Measurements from ENCODE around the gene SLC23A3. TPM values are rescaled to one million over a fixed set of nuclear protein-coding genes. Genes with fewer than 3 reads are reported as not detected.

The SLC23A3 gene
- total and polyA plus RNA-seq, 3 donors from 2014 or later: 0.39 to 0.56 (median 0.42) TPM

- H3K27me3 ChIP-seq: no peaks in the 10 kb centered on the region
- H3K27ac ChIP-seq: no peak overlapping the region
- H3K9me3 ChIP-seq: no peaks in the 10 kb centered on the region
- TF ChIP-seq, protein P1, sequence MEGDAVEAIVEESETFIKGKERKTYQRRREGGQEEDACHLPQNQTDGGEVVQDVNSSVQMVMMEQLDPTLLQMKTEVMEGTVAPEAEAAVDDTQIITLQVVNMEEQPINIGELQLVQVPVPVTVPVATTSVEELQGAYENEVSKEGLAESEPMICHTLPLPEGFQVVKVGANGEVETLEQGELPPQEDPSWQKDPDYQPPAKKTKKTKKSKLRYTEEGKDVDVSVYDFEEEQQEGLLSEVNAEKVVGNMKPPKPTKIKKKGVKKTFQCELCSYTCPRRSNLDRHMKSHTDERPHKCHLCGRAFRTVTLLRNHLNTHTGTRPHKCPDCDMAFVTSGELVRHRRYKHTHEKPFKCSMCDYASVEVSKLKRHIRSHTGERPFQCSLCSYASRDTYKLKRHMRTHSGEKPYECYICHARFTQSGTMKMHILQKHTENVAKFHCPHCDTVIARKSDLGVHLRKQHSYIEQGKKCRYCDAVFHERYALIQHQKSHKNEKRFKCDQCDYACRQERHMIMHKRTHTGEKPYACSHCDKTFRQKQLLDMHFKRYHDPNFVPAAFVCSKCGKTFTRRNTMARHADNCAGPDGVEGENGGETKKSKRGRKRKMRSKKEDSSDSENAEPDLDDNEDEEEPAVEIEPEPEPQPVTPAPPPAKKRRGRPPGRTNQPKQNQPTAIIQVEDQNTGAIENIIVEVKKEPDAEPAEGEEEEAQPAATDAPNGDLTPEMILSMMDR (IDR thresholded peaks at IDR 0.05): no peak
- TF ChIP-seq POLR2A (IDR thresholded peaks at IDR 0.05): no peak
- H3K4me3 ChIP-seq: no peak overlapping the region
- peaks cover 14% of the 10 kb centered on the region for H3K4me1 ChIP-seq
- no peaks in the 10 kb centered on the region for H3K36me3 ChIP-seq (ENCODE audit: low read depth, missing control alignments)
- DNase-seq: no peak
- WGBS, 2 donors: 88 to 95% methylated on average over 6 to 8 of the region's 8 CpGs
- intact Hi-C loops (cut with DNase I; ENCODE audit: low total_unique reads): no loop called here
Observed at GRCh38 chr2:219213026-219213415, 43.2 kb upstream of the SLC23A3 start.

DNA sequence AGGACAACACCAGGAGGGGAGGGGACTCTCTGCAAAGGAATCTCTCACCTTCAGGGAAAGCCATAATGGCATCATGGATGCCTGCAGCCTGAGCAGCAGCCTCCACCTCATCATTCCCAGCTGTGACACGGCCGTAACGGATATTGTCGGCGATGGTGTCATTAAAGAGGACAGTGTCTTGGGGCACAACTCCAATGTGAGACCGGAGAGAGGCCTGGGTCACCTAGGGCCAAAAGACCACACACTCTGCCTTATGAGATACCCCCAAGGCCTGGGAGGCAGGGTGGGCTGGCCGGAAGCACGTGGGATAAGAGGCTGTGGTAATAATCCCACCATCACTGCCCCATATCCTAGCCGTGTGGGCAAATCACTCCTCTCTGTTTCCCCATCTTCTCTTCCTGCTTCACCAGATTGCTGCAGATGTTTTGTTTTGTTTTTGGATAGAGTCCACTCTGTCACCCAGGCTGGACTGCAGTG lies 41.1 kb upstream of the SLC23A3 start:
- no peak overlapping the region for H3K4me3 ChIP-seq
- TF ChIP-seq POLR2A (IDR thresholded peaks at IDR 0.05): no peak
- TF ChIP-seq, protein P1 (IDR thresholded peaks at IDR 0.05): no peak
- intact Hi-C loops (cut with DNase I; ENCODE audit: low total_unique reads): no loop called here
- no peaks in the 10 kb centered on the region for H3K9me3 ChIP-seq
- DNase-seq: peak; percentile 8
- no peaks in the 10 kb centered on the region for H3K27me3 ChIP-seq
- peaks cover 17% of the 10 kb centered on the region for H3K4me1 ChIP-seq
- 89% methylated on average over 9 of the region's 9 CpGs for WGBS, 2 donors
- no peak overlapping the region for H3K27ac ChIP-seq
- H3K36me3 ChIP-seq (ENCODE audit: low read depth, missing control alignments): no peaks in the 10 kb centered on the region

DNA sequence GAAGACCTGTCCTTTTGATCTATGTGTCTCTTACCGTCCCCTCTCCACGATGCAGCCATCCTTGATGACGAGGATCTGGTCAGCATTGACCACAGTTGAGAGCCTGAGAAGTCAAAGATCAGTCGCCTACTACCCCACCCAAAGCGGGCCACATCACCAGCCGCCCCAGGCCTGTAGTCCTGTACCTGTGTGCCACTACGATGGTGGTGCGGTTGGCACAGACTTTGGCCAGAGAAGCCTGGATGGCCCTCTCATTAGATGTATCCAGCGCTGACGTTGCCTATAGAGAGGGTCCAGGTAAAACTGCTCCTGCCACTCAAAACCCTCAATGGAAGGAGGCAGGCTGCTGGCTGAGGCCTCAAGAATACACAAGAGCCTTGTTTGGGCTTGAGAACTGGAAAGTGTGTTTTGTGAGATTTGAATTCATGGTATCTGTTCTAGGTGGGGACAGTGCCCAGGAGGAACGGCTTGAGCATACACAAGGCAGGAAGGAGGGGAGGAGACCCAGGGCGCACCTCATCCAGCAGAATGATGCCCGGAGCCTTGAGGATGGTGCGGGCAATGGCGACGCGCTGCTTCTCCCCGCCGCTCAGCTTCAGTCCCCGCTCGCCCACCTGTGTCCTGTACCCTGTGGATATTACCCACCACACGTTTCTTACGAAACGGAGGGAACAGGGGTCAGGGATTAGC lies 40.5 kb upstream of the SLC23A3 start:
- H3K4me1 ChIP-seq: peaks cover 18% of the 10 kb centered on the region
- H3K27ac ChIP-seq: no peak overlapping the region
- TF ChIP-seq POLR2A (IDR thresholded peaks at IDR 0.05): no peak
- TF ChIP-seq, protein P1 (IDR thresholded peaks at IDR 0.05): no peak
- no peaks in the 10 kb centered on the region for H3K27me3 ChIP-seq
- 93 to 95% methylated on average over 23 to 24 of the region's 24 CpGs for WGBS, 2 donors
- no peak overlapping the region for H3K4me3 ChIP-seq
- H3K36me3 ChIP-seq (ENCODE audit: low read depth, missing control alignments): no peaks in the 10 kb centered on the region
- peak; percentile 10 for DNase-seq
- H3K9me3 ChIP-seq: no peaks in the 10 kb centered on the region
- intact Hi-C loops (cut with DNase I; ENCODE audit: low total_unique reads): no loop called here

DNA sequence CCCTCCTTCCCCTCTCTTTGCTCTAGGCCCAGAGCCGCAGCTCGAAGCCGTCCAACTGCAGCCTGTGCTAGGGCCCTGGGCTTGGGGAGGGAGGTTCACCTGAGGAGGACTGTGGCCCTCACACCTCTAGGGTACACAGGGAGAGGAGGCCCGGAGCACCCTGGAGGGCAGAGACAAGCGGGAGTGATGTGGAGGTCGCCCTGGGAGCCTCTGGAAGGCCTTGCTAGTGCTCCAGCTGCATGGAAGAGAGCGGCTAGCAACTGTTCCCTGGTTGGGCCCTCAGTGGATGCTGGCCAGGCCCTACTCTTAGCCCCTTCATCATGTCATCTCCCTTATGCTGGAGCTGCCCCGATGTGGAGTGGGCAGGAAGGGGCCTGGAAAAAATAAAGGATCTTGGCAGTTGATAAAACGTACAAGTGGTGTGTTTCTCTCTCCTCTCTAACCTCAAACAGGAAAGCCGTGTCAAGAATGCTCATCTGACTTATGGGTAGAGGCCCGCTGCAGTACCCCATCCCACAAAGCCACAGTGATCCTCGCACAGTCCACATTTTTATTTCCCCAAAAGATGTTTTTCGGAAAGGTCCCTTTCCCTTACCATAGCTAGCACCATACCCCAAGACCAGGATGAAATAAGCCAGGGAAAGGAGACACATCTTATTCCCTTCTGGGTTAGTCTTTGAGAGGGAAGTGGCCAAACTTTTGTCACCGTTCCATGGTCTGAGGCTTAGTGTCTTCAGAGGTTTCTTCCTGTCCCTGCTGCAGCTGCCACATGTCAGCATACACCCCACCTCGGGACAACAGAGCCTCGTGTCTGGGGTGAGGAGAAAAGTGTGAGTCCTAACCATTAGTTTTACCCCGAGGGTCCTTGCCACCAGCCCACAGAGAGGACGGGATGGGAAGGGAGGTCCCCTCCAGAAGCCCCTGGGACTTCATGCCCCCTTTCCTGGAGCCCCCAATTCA lies 39.7 kb upstream of the SLC23A3 start:
- WGBS, 2 donors: 83 to 89% methylated on average over 15 to 18 of the region's 18 CpGs
- intact Hi-C loops (cut with DNase I; ENCODE audit: low total_unique reads): no loop called here
- peak; percentile 10 for DNase-seq
- Histone ChIP-seq H3K27ac (no peak overlapping the region), H3K9me3 (no peaks in the 10 kb centered on the region), H3K36me3 (ENCODE audit: low read depth, missing control alignments) (no peaks in the 10 kb centered on the region), H3K4me1 (peaks cover 18% of the 10 kb centered on the region), H3K4me3 (no peak overlapping the region), H3K27me3 (no peaks in the 10 kb centered on the region)
- TF ChIP-seq, protein P1 (IDR thresholded peaks at IDR 0.05): no peak
- no peak for TF ChIP-seq POLR2A (IDR thresholded peaks at IDR 0.05)
